KOPT-K1 (cell line): ENCODE results near the gene GNPNAT1.
"Not testable (repeated sequence)": the region's sequence is repeated elsewhere in the genome, so short reads cannot be mapped to it uniquely, and the experiment has no call there.

Experiments
- H3K27ac ChIP-seq: fragments of 200-600 bp; sonication (generic); 2 replicates; pipeline ENCODE4 v1.5.1; 2016; ENCODE audit warnings: antibody characterized with exemption, mild to moderate bottlenecking, low read depth, low read length; ENCODE audit not compliant: poor library complexity, severe bottlenecking
- H3K36me3 ChIP-seq: fragments of 200-600 bp; sonication (generic); 2 replicates; pipeline ENCODE4 v1.5.1; 2017; ENCODE audit warnings: antibody characterized with exemption, mild to moderate bottlenecking, low read length, moderate library complexity; ENCODE audit not compliant: insufficient read depth
- H3K9me3 ChIP-seq: fragments of 200-600 bp; sonication (generic); 2 replicates; pipeline ENCODE4 v1.5.1; 2017; ENCODE audit warnings: antibody characterized with exemption, low read length, mild to moderate bottlenecking; ENCODE audit not compliant: insufficient read depth, poor library complexity, severe bottlenecking

The GNPNAT1 gene

GRCh38 chr14:52727509-52727908 lies 63.9 kb downstream of the GNPNAT1 start:
- H3K9me3 ChIP-seq, H3K27ac ChIP-seq: not testable (repeated sequence)
- peaks cover 66% of the 10 kb centered on the region for H3K36me3 ChIP-seq
